Measurements from ENCODE around the gene STOM.

DNA sequence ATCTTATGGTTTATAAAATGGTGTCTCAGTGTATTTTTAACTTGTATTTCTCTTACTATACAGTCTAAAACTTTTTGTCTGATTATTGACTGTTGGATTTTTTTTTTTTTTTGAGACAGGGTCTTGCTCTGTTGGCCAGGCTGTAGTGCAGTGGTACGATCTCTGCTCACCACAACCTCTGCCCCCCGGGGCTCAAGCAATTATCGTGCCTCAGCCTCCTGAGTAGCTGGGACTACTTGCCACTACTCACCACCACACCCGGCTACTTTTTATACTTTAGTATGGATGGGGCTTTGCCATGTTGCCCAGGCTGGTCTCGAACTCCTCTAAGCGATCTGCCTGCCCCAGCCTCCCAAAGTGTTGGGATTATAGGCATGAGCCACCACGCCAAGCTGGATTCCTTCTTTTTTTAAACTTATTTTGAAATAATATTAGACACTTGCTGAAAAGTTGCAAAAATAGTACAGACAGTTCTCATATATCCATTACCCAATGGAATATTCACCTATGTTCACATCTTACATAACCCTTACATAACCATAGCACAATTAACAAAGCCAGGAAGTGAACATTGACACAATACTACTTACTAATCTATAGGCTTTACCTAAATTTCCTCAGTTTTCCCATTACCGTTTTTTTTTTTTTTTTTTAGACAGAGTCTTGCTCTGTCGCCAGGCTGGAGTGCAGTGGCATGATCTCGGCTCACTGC lies 47.2 kb downstream of the STOM start:
- TF ChIP-seq POLR2A (IDR thresholded peaks at IDR 0.05) = no peak
- TF ChIP-seq, protein P1, sequence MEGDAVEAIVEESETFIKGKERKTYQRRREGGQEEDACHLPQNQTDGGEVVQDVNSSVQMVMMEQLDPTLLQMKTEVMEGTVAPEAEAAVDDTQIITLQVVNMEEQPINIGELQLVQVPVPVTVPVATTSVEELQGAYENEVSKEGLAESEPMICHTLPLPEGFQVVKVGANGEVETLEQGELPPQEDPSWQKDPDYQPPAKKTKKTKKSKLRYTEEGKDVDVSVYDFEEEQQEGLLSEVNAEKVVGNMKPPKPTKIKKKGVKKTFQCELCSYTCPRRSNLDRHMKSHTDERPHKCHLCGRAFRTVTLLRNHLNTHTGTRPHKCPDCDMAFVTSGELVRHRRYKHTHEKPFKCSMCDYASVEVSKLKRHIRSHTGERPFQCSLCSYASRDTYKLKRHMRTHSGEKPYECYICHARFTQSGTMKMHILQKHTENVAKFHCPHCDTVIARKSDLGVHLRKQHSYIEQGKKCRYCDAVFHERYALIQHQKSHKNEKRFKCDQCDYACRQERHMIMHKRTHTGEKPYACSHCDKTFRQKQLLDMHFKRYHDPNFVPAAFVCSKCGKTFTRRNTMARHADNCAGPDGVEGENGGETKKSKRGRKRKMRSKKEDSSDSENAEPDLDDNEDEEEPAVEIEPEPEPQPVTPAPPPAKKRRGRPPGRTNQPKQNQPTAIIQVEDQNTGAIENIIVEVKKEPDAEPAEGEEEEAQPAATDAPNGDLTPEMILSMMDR (IDR thresholded peaks at IDR 0.05 in 4 of 5, conservative IDR thresholded peaks at IDR 0.05 in 1 of 5) = no peak
